Gastrocnemius medialis (tissue), 4 donors: Measurements from ENCODE around the gene BCCIP.

Experiments used
- POLR2A ChIP-seq, 2 donors: fragments of 450-650 bp; IDR thresholded peaks; one replicate each; pipeline ENCODE4 v1.6.1; 2017; ENCODE audit warnings: antibody characterized with exemption in 2 of 2, mild to moderate bottlenecking in 2 of 2, moderate library complexity in 2 of 2
- TF ChIP-seq, protein P1 (sequence below), 5 experiments: fragments of 450-650 bp in 3 of 5; fragments of 200-600 bp in 2 of 5; sonication (generic) in 2 of 5; IDR thresholded peaks in 4 of 5; conservative IDR thresholded peaks in 1 of 5; 1 replicate in 4 of 5; 2 replicates in 1 of 5; pipeline ENCODE4 v1.5.1; 2016 to 2019; ENCODE audit warnings: antibody characterized with exemption in 5 of 5, mild to moderate bottlenecking in 3 of 5, moderate library complexity in 3 of 5

GRCh38 chr10:125785791-125786190 lies 37.6 kb upstream of the BCCIP start:
- TF ChIP-seq, protein P1, sequence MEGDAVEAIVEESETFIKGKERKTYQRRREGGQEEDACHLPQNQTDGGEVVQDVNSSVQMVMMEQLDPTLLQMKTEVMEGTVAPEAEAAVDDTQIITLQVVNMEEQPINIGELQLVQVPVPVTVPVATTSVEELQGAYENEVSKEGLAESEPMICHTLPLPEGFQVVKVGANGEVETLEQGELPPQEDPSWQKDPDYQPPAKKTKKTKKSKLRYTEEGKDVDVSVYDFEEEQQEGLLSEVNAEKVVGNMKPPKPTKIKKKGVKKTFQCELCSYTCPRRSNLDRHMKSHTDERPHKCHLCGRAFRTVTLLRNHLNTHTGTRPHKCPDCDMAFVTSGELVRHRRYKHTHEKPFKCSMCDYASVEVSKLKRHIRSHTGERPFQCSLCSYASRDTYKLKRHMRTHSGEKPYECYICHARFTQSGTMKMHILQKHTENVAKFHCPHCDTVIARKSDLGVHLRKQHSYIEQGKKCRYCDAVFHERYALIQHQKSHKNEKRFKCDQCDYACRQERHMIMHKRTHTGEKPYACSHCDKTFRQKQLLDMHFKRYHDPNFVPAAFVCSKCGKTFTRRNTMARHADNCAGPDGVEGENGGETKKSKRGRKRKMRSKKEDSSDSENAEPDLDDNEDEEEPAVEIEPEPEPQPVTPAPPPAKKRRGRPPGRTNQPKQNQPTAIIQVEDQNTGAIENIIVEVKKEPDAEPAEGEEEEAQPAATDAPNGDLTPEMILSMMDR (IDR thresholded peaks at IDR 0.05 in 4 of 5, conservative IDR thresholded peaks at IDR 0.05 in 1 of 5) = no peak
- no peak for TF ChIP-seq POLR2A (IDR thresholded peaks at IDR 0.05)
